ENCODE results near the gene FXYD1.
A peak's percentile ranks its signal among the peaks of the same experiment; 100 is the strongest.

The FXYD1 gene

DNA sequence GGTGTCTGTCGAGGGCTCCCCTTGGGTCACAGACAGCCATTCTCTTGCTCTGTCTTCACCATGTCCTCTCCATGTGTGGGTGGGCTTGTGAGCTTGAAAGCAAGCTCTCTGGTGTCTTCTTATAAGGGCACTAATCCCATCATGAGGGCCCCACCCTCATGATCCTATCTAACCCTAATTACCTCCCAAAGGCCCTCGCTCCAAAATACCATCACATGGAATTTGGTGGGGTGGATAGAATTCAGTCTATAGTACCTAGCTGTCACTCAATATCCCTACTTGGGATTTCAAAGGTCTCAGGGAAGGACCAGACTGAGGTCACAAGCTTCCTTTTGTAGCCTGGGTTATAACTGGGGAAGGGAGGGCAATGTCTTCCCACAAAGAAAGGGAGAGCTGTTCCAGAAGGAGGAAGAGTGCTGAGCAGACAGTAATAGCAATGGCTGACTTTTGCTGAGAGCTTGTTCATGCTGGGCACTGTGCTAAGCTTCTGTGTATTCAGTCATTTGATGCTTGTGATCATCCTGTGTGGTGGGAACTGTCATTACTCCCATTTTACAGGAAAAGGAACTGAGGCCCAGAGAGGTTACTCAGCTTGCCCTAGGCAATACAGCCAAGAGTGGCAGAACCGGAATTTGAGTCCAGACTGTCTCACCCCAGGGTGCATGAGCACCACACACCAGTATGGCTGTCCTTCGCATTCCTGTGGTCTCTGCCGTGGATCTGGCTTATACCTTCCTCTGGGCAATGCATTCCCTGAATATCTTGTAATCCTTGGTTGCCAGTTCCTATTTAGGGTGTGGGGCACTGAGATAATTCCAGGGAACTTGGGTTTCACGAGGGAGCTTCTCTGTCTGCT, 24.1 kb downstream of the FXYD1 start:
- no peaks in the 10 kb centered on the region for H3K27me3 Mint-ChIP-seq
- peaks cover 51% of the 10 kb centered on the region for H3K9me3 Mint-ChIP-seq
- H3K4me1 Mint-ChIP-seq (ENCODE audit: low read depth), result peaks cover 28% of the 10 kb centered on the region
- H3K27ac Mint-ChIP-seq, result no peak overlapping the region
- intact Hi-C loops (cut with micrococcal nuclease), result no loop called here
- peaks cover 97% of the 10 kb centered on the region for H3K36me3 Mint-ChIP-seq (ENCODE audit: low read depth)
- H3K4me3 Mint-ChIP-seq, result no peak overlapping the region

DNA sequence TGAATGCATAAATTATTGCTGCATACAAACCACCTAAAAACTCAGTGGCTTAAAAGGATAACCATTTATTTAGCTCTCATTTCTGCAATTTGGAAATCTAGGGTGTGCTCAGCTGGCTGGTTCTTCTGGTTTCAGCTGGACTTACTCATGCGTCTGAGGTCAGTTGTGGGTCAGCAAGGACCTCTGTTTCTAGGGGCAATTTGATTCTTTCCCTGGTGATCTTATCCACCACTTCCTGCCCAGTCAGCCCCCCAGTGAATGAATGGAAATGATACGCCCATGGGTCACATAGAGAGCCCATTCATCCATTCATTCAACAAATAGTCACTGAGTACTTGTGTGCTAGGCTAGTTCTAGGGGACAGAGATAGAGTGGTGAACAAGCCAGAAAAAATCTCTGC, 25.8 kb downstream of the FXYD1 start:
- intact Hi-C loops (cut with micrococcal nuclease), result no loop called here
- Mint-ChIP-seq H3K27ac (no peak overlapping the region), H3K9me3 (peaks cover 51% of the 10 kb centered on the region), H3K4me3 (no peak overlapping the region), H3K27me3 (no peaks in the 10 kb centered on the region), H3K36me3 (ENCODE audit: low read depth) (peaks cover 97% of the 10 kb centered on the region), H3K4me1 (ENCODE audit: low read depth) (peaks cover 42% of the 10 kb centered on the region)

DNA sequence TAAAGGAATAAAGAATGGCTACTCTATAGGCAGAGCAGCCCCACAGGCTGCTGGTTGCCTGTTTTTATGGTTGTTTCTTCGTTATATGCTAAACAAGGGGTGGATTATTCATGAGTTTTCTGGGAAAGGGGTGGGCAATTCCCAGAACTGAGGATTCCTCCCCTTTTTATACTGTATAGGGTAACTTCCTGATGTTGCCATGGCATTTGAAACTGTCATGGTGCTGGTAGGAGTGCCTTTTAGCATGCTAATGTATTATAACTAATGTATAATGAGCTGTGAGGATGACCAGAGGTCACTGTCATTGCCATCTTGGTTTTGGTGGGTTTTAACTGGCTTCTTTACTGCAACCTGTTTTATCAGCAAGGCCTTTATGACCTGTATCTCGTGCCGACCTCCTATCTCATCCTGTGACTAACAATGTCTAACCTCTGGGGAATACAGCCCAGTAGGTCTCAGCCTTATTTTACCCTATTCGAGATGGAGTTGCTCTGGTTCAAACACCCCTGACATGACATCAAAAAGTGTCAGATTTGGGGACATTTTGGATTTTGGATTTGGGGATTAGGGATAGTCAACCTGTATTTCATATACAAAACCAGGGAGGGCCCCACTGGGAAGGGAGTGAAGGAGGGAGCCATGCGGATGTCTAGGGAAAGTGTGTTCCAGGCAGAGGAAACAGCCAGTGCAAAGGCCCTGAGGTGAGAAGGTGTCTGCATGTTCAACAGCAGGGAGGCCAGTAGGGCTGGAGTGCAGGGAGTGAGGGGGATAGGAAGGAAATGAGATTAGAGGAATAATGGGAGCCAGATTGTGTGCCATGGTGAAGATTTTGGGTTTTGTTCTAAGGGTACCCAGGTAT, 26.8 kb downstream of the FXYD1 start:
- peaks cover 51% of the 10 kb centered on the region for H3K9me3 Mint-ChIP-seq
- no peaks in the 10 kb centered on the region for H3K27me3 Mint-ChIP-seq
- H3K4me3 Mint-ChIP-seq, result no peak overlapping the region
- peaks cover 97% of the 10 kb centered on the region for H3K36me3 Mint-ChIP-seq (ENCODE audit: low read depth)
- intact Hi-C loops (cut with micrococcal nuclease), result no loop called here
- no peak overlapping the region for H3K27ac Mint-ChIP-seq
- peaks cover 52% of the 10 kb centered on the region for H3K4me1 Mint-ChIP-seq (ENCODE audit: low read depth)

DNA sequence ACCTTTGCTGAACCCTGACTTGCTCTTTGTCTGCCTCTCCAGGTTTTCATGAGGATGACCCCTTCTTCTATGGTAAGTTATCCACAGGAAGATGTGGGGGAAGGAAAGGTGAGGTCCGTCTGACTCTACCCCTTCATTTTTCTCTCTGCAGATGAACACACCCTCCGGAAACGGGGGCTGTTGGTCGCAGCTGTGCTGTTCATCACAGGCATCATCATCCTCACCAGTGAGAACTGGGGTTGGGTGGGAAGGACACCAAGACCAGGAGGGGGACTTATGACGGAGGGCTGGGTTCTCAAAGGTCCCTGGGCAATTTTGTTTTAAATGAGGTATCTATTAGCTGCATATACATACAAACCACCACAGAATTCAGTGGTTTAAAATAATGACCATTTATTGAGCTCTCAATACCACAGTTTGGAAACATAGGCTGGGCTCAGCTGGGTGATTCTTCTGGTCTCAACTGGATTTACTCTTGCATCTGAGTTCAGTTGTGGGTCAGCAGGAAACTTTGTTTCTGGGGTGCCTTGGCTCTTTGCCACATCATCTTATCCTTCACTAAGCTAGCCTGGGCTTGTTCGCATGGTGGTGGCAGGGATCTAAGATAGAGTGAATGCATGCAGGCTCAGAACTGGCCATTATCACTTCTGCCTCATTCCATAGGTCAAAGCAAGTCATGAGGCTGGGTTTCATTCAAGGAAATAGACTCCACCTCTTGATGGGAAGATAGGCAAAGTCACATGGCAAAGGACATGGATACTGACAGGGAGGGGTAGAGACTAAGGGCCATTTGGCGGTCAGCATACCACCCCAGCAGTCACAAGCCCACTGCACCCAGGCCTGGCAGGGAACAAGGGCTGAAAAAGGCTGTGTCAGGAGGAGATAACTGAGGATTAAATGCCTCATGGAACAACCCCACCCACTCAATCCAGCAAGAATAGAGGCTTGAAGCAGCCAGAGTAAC, 27.8 kb downstream of the FXYD1 start:
- peaks cover 56% of the 10 kb centered on the region for H3K4me1 Mint-ChIP-seq (ENCODE audit: low read depth)

DNA sequence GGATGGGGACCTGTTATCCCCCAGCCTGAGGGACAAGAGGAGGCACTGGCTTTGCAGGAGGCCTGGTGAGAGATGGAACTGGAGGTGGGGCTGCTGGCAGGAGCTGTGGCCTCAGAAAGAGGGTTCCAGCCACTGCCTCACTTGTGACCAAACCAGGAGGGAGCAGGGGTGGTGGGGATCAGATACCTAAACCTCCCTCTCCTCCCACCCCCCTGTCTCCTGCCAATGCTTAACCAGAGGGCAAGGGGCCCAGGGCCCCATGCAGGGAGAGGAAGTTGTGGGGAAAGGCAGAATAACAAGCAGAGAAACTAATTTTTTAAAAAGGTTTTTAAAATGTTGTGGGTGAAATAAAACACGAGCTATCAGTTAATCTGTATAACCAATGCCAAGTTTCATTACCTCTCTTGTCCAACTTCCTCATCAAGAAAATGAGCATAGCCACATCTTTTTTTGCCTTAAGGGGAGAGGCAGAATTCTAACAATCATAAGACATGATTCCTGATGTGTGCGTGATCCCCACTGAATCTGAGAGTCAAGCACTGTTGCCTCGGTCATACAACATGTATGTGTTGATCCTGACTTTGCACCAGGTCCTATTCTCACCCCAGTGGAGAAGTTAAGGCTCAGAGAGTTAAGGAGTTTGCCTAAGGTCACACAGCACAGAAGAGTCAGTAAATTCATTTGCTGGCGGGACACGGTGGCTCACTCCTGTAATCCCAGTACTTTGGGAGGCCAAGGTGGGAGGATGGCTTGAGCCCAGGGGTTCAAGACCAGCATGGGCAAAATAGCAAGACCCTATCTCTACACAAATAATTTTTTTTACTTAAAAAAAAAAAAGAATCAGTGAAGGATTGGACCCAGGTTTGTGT, 28.9 kb downstream of the FXYD1 start:
- Mint-ChIP-seq H3K27ac (peak overlapping the region; percentile 68), H3K9me3 (peaks cover 34% of the 10 kb centered on the region), H3K4me1 (ENCODE audit: low read depth) (peaks cover 52% of the 10 kb centered on the region), H3K36me3 (ENCODE audit: low read depth) (peaks cover 82% of the 10 kb centered on the region), H3K4me3 (peak overlapping the region; percentile 35), H3K27me3 (no peaks in the 10 kb centered on the region)
- intact Hi-C loops (cut with micrococcal nuclease), result no loop called here

More for the DNA sequence above, 27.8 kb downstream of the FXYD1 start:
- Mint-ChIP-seq H3K9me3 (peaks cover 45% of the 10 kb centered on the region), H3K36me3 (ENCODE audit: low read depth) (peaks cover 93% of the 10 kb centered on the region), H3K4me3 (no peak overlapping the region), H3K27ac (peak overlapping the region; percentile 68), H3K27me3 (no peaks in the 10 kb centered on the region)
- intact Hi-C loops (cut with micrococcal nuclease), result no loop called here

DNA sequence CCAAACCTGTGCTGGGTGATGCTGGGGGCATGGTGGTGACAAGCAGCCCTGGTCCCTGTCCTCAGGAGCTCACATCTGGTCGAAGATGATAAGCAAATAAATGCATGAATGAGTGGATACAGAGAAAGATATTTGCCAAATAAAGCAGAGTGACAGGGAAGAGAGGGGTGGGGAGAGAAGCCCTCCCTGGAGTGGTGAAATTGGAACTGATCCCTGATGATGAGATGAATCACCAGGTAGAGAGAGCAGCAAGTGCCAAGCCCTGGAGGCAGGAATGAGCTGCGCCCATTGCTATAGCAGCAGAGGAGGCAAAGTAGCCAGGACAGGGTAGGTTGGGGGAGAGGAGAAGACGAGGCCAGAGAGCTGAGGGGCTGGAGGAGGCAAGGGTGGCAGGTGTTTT, 29.6 kb downstream of the FXYD1 start:
- H3K9me3 Mint-ChIP-seq, result peaks cover 31% of the 10 kb centered on the region
- intact Hi-C loops (cut with micrococcal nuclease), result no loop called here
- peaks cover 75% of the 10 kb centered on the region for H3K36me3 Mint-ChIP-seq (ENCODE audit: low read depth)
- H3K27me3 Mint-ChIP-seq, result no peaks in the 10 kb centered on the region
- no peak overlapping the region for H3K27ac Mint-ChIP-seq
- no peak overlapping the region for H3K4me3 Mint-ChIP-seq
- H3K4me1 Mint-ChIP-seq (ENCODE audit: low read depth), result peaks cover 51% of the 10 kb centered on the region

DNA sequence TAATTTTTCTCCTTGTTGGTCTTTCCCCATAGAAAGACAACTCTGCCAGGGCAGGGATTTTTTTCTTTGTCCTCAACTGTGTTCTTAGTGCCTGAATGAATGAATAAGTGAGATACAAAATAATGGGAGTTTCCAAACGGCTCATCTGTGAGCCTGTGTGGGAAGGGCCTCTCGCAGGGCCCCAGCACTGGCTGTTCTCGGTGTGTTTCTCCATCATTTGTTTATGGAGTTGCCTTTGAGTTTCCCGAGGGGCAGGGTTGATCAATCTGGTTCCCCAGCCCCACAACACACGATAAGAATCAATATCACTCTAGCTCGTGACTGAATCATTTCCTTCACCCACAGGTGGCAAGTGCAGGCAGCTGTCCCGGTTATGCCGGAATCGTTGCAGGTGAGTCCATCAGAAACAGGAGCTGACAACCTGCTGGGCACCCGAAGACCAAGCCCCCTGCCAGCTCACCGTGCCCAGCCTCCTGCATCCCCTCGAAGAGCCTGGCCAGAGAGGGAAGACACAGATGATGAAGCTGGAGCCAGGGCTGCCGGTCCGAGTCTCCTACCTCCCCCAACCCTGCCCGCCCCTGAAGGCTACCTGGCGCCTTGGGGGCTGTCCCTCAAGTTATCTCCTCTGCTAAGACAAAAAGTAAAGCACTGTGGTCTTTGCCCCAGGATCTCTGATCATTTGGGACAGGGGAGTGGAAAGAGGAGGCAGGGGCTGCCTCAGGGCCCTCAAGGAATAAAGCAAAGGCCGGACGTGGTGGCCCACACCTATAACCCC, 30.8 kb downstream of the FXYD1 start:
- Mint-ChIP-seq H3K36me3 (ENCODE audit: low read depth) (peaks cover 63% of the 10 kb centered on the region), H3K27ac (no peak overlapping the region), H3K4me3 (no peak overlapping the region), H3K27me3 (no peaks in the 10 kb centered on the region), H3K9me3 (peaks cover 18% of the 10 kb centered on the region), H3K4me1 (ENCODE audit: low read depth) (peaks cover 51% of the 10 kb centered on the region)
- intact Hi-C loops (cut with micrococcal nuclease), result no loop called here

DNA sequence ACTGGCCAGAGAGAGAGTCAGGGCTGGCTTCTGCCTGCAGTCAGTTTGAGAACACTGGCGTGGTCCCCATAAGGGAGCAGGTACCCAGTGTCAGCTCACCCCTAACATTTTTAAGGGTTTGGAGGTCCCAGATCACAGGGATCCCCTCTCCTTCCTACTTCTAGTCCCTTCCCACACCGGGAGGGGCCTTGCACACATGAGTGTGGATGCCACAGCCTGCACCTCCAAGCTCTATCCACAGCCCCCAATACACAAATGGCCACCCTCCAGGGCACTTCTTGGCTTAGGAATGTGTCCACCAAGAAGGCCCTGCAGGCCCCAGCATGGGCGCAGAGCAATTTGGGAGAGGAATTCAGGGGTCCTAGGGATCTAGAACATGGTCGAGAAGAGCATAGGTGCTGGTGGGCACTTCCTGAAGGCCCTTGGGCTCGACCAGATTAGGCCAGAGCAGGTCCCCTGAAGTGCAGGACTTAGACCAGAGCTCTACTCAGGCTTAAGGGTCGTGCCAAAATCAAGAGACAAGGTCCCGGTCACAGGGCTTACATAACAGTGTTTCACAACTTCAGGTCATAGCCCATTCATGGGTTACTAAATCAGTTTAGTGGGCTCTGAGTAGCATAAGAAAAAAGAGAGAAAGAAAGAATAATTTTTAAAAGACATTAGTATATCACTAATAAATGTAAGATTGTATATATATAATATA, 31.9 kb downstream of the FXYD1 start:
- intact Hi-C loops (cut with micrococcal nuclease), result no loop called here
- peaks cover 12% of the 10 kb centered on the region for H3K9me3 Mint-ChIP-seq
- peaks cover 52% of the 10 kb centered on the region for H3K36me3 Mint-ChIP-seq (ENCODE audit: low read depth)
- no peak overlapping the region for H3K4me3 Mint-ChIP-seq
- peaks cover 58% of the 10 kb centered on the region for H3K4me1 Mint-ChIP-seq (ENCODE audit: low read depth)
- no peak overlapping the region for H3K27ac Mint-ChIP-seq
- no peaks in the 10 kb centered on the region for H3K27me3 Mint-ChIP-seq

DNA sequence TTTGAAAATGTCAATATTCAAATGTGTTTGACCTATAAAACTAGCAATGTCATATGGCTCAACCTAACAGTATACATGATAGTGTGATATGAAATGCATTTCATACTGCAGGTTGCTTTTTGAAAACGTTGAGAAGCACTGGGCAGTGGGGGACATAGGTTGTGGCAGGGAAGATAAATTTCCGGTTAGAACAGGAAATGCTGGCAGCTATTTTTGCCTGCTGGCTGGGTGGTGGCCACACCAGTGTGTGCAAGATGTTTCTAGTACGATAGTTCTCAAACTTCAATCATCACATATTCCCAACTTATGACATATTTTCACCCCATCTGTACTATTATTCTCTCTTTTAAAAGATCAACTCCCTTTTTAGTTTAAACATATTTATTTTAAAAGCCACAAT, 33.1 kb downstream of the FXYD1 start:
- Mint-ChIP-seq H3K27ac (no peak overlapping the region), H3K4me1 (ENCODE audit: low read depth) (peaks cover 55% of the 10 kb centered on the region), H3K27me3 (no peaks in the 10 kb centered on the region), H3K4me3 (no peak overlapping the region), H3K9me3 (peaks cover under 1% of the 10 kb centered on the region), H3K36me3 (ENCODE audit: low read depth) (peaks cover 40% of the 10 kb centered on the region)
- intact Hi-C loops (cut with micrococcal nuclease), result no loop called here

DNA sequence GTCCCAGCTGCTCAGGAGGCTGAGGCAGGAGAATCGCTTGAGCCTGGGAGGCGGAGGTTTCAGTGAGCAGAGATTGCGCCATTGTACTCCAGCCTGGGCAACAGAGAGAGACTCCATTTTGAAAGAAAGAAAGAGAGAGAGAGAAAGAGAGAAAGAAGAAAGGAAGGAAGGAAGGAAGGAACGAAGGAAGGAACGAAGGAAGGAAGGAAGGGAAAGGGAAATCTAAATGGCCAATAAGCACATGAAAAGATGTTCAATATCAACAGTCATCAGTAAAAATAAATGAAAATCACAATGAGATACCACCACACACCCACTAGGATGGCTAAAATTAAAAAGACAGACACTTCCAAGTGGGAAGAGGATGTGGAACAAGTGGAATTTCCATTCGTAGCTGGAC, 35.6 kb downstream of the FXYD1 start:
- H3K9me3 Mint-ChIP-seq, result no peaks in the 10 kb centered on the region
- H3K4me1 Mint-ChIP-seq (ENCODE audit: low read depth), result peaks cover 33% of the 10 kb centered on the region
- intact Hi-C loops (cut with micrococcal nuclease), result no loop called here
- no peak overlapping the region for H3K4me3 Mint-ChIP-seq
- H3K36me3 Mint-ChIP-seq (ENCODE audit: low read depth), result peaks cover 18% of the 10 kb centered on the region
- H3K27me3 Mint-ChIP-seq, result peaks cover 6% of the 10 kb centered on the region
- no peak overlapping the region for H3K27ac Mint-ChIP-seq

DNA sequence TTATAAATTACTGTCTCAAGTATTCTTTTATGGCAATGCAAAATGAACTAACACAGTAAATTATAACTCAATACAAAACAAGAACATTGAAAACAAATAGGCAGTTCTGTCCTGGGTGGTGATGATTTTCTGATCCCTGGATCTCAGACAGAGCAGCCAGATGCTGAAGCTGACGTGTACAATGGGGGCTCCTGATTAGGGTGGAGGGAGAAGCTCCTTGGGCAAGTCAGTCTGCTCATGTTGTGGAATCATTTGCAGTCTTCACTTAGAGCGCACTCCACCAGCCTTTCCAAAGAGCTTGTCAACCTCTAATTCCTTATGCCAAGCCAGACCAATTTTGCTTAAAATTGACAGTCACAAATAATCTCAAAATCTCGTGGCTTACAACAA, 37.6 kb downstream of the FXYD1 start:
- no peak overlapping the region for H3K4me3 Mint-ChIP-seq
- no peaks in the 10 kb centered on the region for H3K36me3 Mint-ChIP-seq (ENCODE audit: low read depth)
- H3K4me1 Mint-ChIP-seq (ENCODE audit: low read depth), result peaks cover 17% of the 10 kb centered on the region
- peaks cover 11% of the 10 kb centered on the region for H3K27me3 Mint-ChIP-seq
- no peaks in the 10 kb centered on the region for H3K9me3 Mint-ChIP-seq
- intact Hi-C loops (cut with micrococcal nuclease), result no loop called here
- no peak overlapping the region for H3K27ac Mint-ChIP-seq

Data from dendritic cell treated with granulocyte-macrophage colony-stimulating factor and Interleukin-4, amounts not matched to agents 40 ng/mL and 50 ng/mL, for 4 days (primary cell).